Pancreas (tissue), 10 donors: ENCODE results near the gene HAO2. TPM values are rescaled to one million over a fixed set of nuclear protein-coding genes. Genes with fewer than 3 reads are reported as not detected.
"Not testable (repeated sequence)": the region's sequence is repeated elsewhere in the genome, so short reads cannot be mapped to it uniquely, and the experiment has no call there.

Experiments used
- ATAC-seq, 4 donors: fragments of 200-7000 bp; cut with Tn5 transposase; one replicate each; pipeline versions ENCODE4 v1.8.0 to v1.9.1; 2020; ENCODE audit warnings: mild to moderate bottlenecking in 4 of 4, moderate library complexity in 4 of 4
- DNase-seq, 6 donors: peaks; one replicate each; pipeline ENCODE4 v3.0.0-alpha.2; 2020
- FAIRE-seq: peaks from 2 replicates; lab custom pipeline; 2012; peaks lifted over from hg19 to GRCh38; lab: Jason Lieb, UNC
- H3K27ac ChIP-seq, 4 donors: fragments of 200-600 bp; sonication (generic); 1 replicate in 3 of 4; 2 replicates in 1 of 4; pipeline versions ENCODE4 v1.5.0 to v1.8.0; 2020
- H3K27me3 ChIP-seq, 4 donors: fragments of 200-600 bp; one replicate each; pipeline ENCODE4 v1.8.0; 2021
- H3K36me3 ChIP-seq, 3 donors: fragments of 200-600 bp; sonication (generic) in 1 of 3; one replicate each; pipeline versions ENCODE4 v1.5.0 to v1.8.0; 2020 to 2021
- H3K4me1 ChIP-seq, 3 donors: fragments of 200-600 bp; one replicate each; pipeline ENCODE4 v1.8.0; 2021
- H3K4me3 ChIP-seq, 4 donors: fragments of 200-600 bp; sonication (generic) in 2 of 4; one replicate each; pipeline versions ENCODE4 v1.5.0 to v1.8.0; 2020 to 2021
- H3K9me3 ChIP-seq, 4 donors: fragments of 200-600 bp; one replicate each; pipeline ENCODE4 v1.8.0; 2021
- CTCF ChIP-seq, 4 donors: fragments of 200-600 bp; sonication (generic) in 3 of 4; IDR thresholded peaks; one replicate each; pipeline versions ENCODE4 v1.5.0 to v1.8.0; 2021; ENCODE audit warnings: antibody characterized with exemption in 4 of 4
- WGBS, 2 donors: extraction: QIAGEN DNeasy Blood & Tissue Kit; methylation state at CpG; one replicate each; pipeline ENCODE4 v1.1.7; 2013; 5-methylcytosine and 5-hydroxymethylcytosine counted together
- intact Hi-C, 3 donors: fragments of 100-400 bp; cut with DNase I; formaldehyde crosslinking; loops; one replicate each; pipeline versions ENCODE4 v1.11.1 to v1.14.2; 2022
- polyA plus RNA-seq, 2 donors: library from polyadenylated mRNA; stranded (reverse); fragments of 200-250 nt; gene quantifications; one replicate each; pipeline ENCODE4 v1.2.3, GENCODE V29; 2013
- total RNA-seq, 6 donors: library from RNA; stranded (reverse); fragmentation: NEBNext Ultra II Directional in 4 of 6; extraction: Animal tissue kit (Norgen Biotek cat#: 25700) in 4 of 6; gene quantifications; one replicate each; pipeline versions ENCODE4 v1.2.1 to v1.2.4, GENCODE V29; 2021 to 2023
- donor health status: healthy with polysubstance abuse.
- donor health status: DM: no; HTN: no; CAD: no; lungs with moderate emphysema.
- donor health status: DM: no; HTN: no; CAD: no.
- donor health status: control.
- donor health status: control.
- donor health status: Bipolar disorder and iron deficiency.
- donor health status: DM: yes; HTN: yes; CAD: no.
- donor health status: DM: no; HTN: no; CAD: no.
- donor health status: DM: no; HTN: no; CAD: no.
- donor health status: DM: yes; HTN: yes; CAD: no.

The HAO2 gene
- total and polyA plus RNA-seq, 8 donors = not detected

- H3K9me3 ChIP-seq = no peaks in the 10 kb centered on the region
- 79 to 82% methylated on average over 4 of the region's 4 CpGs for WGBS, 2 donors
- no peak for TF ChIP-seq CTCF (IDR thresholded peaks at IDR 0.05)
- intact Hi-C loops = no loop called here
- peaks cover 0 to 4% (median 0%) of the 10 kb centered on the region in 4 donors for H3K27me3 ChIP-seq
- ATAC-seq (no peak), FAIRE-seq (no peak), DNase-seq (no peak)
- no peaks in the 10 kb centered on the region for H3K4me1 ChIP-seq
- H3K27ac ChIP-seq = no peak overlapping the region
- no peak overlapping the region for H3K4me3 ChIP-seq
- no peaks in the 10 kb centered on the region for H3K36me3 ChIP-seq
Observed at GRCh38 chr1:119348941-119349340, 19.6 kb upstream of the HAO2 start.

- ATAC-seq, H3K36me3 ChIP-seq, H3K27me3 ChIP-seq, H3K27ac ChIP-seq, intact Hi-C loops, H3K4me1 ChIP-seq, H3K9me3 ChIP-seq, DNase-seq, H3K4me3 ChIP-seq, FAIRE-seq: not testable (repeated sequence)
- WGBS, 2 donors = 90 to 98% methylated on average over 2 of the region's 2 CpGs
Observed at GRCh38 chr1:119350866-119351265, 17.7 kb upstream of the HAO2 start.

DNA sequence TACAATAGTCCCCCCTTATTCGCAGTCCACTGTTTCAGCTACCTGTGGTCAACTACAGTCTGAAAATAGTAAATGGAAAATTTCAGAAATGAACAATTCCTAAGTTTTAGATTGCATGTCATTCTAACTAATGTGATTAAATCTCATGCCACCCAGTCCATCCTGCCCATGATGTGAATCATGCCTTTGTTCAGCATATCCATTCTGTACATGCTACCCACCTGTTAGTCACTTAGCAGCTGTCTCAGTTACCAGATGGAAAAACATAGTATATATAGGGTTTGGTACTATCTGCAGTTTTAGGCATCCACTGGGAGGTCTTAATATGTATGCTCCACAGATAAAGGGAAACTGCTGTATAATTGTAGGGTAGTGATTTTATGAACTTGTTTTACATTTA lies 16.6 kb upstream of the HAO2 start:
- FAIRE-seq (no peak), DNase-seq (no peak), ATAC-seq (no peak)
- Histone ChIP-seq H3K27ac (no peak overlapping the region), H3K36me3 (no peaks in the 10 kb centered on the region), H3K27me3 (no peaks in the 10 kb centered on the region), H3K4me3 (no peak overlapping the region), H3K4me1 (no peaks in the 10 kb centered on the region), H3K9me3 (no peaks in the 10 kb centered on the region)
- WGBS, 2 donors = 89 to 92% methylated on average over 1 of the region's 1 CpG
- intact Hi-C loops = no loop called here
- TF ChIP-seq CTCF (IDR thresholded peaks at IDR 0.05) = no peak

- 86 to 90% methylated on average over 3 of the region's 3 CpGs for WGBS, 2 donors
- no peak for ATAC-seq
- TF ChIP-seq CTCF (IDR thresholded peaks at IDR 0.05) = no peak
- FAIRE-seq = no peak
- no peaks in the 10 kb centered on the region for H3K27me3 ChIP-seq
- no peaks in the 10 kb centered on the region for H3K36me3 ChIP-seq
- no peak for DNase-seq
- H3K4me3 ChIP-seq = no peak overlapping the region
- no peaks in the 10 kb centered on the region for H3K4me1 ChIP-seq
- no peaks in the 10 kb centered on the region for H3K9me3 ChIP-seq
- intact Hi-C loops = no loop called here
- no peak overlapping the region for H3K27ac ChIP-seq
Observed at GRCh38 chr1:119353836-119354235, 14.7 kb upstream of the HAO2 start.

DNA sequence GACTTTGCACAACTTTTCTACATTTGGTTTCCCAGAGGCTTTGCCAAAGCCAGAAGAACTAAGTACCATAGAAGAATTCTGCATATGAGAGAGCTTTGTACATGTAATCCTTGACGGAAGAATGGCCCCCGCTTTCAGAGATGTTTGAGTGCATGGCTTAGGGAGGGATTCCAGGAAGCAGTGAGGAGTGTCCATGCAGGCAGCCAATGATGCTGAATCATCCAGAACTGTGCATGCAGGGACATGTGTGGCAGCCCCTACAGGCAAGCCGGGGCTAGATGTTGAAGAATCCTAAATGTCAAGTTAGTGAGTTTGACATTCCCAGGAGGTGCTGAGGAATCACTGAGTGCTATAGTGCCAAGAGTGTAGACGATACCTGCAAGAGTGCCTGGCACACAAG lies 9.9 kb upstream of the HAO2 start:
- TF ChIP-seq CTCF (IDR thresholded peaks at IDR 0.05) = no peak
- Histone ChIP-seq H3K36me3 (no peaks in the 10 kb centered on the region), H3K4me3 (no peak overlapping the region), H3K27ac (no peak overlapping the region), H3K27me3 (no peaks in the 10 kb centered on the region), H3K4me1 (no peaks in the 10 kb centered on the region), H3K9me3 (no peaks in the 10 kb centered on the region)
- ATAC-seq (peak in 1 of 4 donors; percentile 25), DNase-seq (no peak), FAIRE-seq (no peak)
- WGBS, 2 donors = 82 to 86% methylated on average over 4 of the region's 4 CpGs
- intact Hi-C loops = no loop called here
